ENCODE measurements around the gene CAMK2N2. TPM values are rescaled to one million over a fixed set of nuclear protein-coding genes. Genes with fewer than 3 reads are reported as not detected.

The CAMK2N2 gene
- total and polyA plus RNA-seq, 7 experiments from 2014 or later = not detected

DNA sequence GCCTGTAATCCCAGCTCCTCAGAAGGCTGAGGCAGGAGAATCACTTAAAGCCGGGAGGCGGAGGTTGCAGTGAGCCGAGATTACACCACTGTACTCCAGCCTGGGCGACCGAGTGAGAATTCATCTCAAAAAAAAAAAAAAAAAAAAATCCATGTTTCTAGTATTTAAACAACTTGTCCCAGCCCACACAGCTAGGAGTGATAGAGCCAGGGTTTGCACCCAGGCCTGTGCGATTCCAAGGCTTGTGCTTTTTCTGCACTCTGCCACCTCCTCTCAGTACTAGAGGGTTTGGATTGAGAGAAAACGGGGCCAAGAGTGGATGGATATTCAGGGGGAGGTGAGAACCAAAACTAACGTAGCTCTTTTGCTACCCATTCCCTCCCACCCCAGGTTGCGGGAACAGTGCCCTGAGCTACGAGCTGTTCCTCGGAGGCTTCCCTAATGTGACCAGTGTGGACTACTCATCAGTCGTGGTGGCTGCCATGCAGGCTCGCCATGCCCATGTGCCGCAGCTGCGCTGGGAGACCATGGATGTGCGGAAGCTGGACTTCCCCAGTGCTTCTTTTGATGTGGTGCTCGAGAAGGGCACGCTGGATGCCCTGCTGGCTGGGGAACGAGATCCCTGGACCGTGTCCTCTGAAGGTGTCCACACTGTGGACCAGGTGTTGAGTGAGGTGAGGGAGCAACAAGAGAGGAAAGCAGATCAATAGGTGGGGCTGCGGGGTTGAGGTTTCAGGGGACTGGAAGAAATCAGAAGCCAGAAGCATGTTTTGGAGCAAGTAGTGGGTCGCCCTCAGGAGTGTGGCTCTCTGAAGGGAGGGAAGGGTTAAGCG is 4.1 kb downstream of the CAMK2N2 start:
- intact Hi-C loops (cut with micrococcal nuclease) = no loop called here
- Mint-ChIP-seq H3K27ac (no peak overlapping the region), H3K4me1 (peaks cover 15 to 21% (median 17%) of the 10 kb centered on the region in 7 donors), H3K27me3 (peaks cover 11 to 28% (median 17%) of the 10 kb centered on the region in 5 donors), H3K36me3 (peaks cover 0 to 15% (median 5%) of the 10 kb centered on the region in 5 donors), H3K9me3 (peaks cover 0 to 4% (median 0%) of the 10 kb centered on the region in 11 donors), H3K4me3 (no peak overlapping the region)
- POLR2A ChIA-PET = no interaction called here
- ATAC-seq (no peak), DNase-seq (no peak)
- Histone ChIP-seq H3K9me3 (ENCODE audit: control insufficient read depth in 2 of 3, low read length in 3 of 3) (no peaks in the 10 kb centered on the region), H3K36me3 (ENCODE audit: control insufficient read depth in 2 of 3, insufficient read depth in 3 of 3, low read length in 3 of 3) (no peaks in the 10 kb centered on the region), H3K27me3 (ENCODE audit: control insufficient read depth in 2 of 2, insufficient read depth in 2 of 2, low read length in 2 of 2) (peaks cover 0 to 4% of the 10 kb centered on the region in 2 donors), H3K4me3 (ENCODE audit: low read length) (no peak overlapping the region), H3K4me1 (ENCODE audit: control insufficient read depth in 2 of 2, insufficient read depth in 2 of 2, low read length in 2 of 2) (peaks cover 11 to 14% of the 10 kb centered on the region in 2 donors), H3K27ac (ENCODE audit: low read depth, low read length) (no peak overlapping the region)
- CTCF ChIA-PET = no interaction called here

- no peaks in the 10 kb centered on the region for H3K9me3 Mint-ChIP-seq
- H3K36me3 ChIP-seq (ENCODE audit: control insufficient read depth in 2 of 3, insufficient read depth in 3 of 3, low read length in 3 of 3) = no peaks in the 10 kb centered on the region
- CTCF ChIA-PET = interaction anchor here (1.0 to 1.2 kb wide), 2 partner anchors 28 to 357 kb away, joined by 3 to 4 read pairs; no protein-coding TSS in a partner anchor
- H3K27me3 Mint-ChIP-seq = peaks cover 3 to 18% (median 8%) of the 10 kb centered on the region in 5 donors
- ATAC-seq (no peak), DNase-seq (no peak)
- no peak overlapping the region for H3K27ac ChIP-seq (ENCODE audit: low read depth, low read length)
- H3K4me3 Mint-ChIP-seq = no peak overlapping the region
- no peak overlapping the region for H3K27ac Mint-ChIP-seq
- H3K4me1 ChIP-seq (ENCODE audit: control insufficient read depth in 2 of 2, insufficient read depth in 2 of 2, low read length in 2 of 2) = peaks cover 3 to 4% of the 10 kb centered on the region in 2 donors
- no peak overlapping the region for H3K4me3 ChIP-seq (ENCODE audit: low read length)
- peaks cover 0 to 12% (median 0%) of the 10 kb centered on the region in 5 donors for H3K36me3 Mint-ChIP-seq
- H3K4me1 Mint-ChIP-seq = peaks cover 7 to 13% (median 9%) of the 10 kb centered on the region in 7 donors
- POLR2A ChIA-PET = no interaction called here
- no peaks in the 10 kb centered on the region for H3K9me3 ChIP-seq (ENCODE audit: control insufficient read depth in 2 of 3, low read length in 3 of 3)
- H3K27me3 ChIP-seq (ENCODE audit: control insufficient read depth in 2 of 2, insufficient read depth in 2 of 2, low read length in 2 of 2) = no peaks in the 10 kb centered on the region
- intact Hi-C loops (cut with micrococcal nuclease) = no loop called here
These were observed 5.9 kb downstream of the CAMK2N2 start for GRCh38 chr3:184255291-184256039.

DNA sequence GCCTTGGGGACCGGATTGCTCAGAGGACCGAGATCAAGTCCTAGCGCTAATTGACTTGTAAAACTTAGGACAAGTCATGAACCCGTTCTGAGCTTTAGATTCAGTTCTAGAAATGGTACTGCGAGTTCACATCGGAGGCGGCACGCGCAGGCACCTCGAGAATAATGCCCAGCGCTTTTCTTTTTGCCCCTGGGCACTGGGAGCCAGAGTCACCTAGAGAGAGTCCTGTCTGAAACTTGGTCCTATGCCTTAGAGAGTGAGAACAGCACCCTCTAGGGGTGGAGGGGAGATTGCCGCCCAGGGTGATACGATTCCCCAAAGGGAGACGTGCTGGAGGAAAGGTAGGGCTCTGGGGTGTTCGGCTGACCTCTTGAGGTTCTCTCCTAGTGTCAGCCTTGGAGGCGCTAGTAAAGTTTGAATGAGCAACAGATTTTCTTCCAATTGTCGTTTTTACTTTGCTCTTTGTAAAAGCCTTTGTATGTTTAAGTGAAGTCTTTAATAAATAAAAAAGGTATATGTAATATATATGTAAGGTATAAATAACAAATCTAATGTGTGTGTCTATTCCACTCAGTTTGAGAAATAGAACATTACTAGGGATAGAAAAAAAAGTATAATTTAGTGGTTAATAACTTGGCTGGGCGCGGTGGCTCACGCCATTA is 11.1 kb downstream of the CAMK2N2 start:
- CTCF ChIA-PET = interaction anchor here (0.6 to 4.9 kb wide), 7 partner anchors 10 to 355 kb away, joined by 3 to 40 read pairs (median 4); partner anchors contain the start of gene CAMK2N2

GRCh38 chr3:184249412-184250166 is 11.8 kb downstream of the CAMK2N2 start, which contains the start of gene EEF1AKMT4:
Gene EEF1AKMT4 (plus strand): TSS chr3:184249672. CDS start chr3:184249695, 23 bp downstream.
- Histone ChIP-seq H3K27ac (ENCODE audit: low read depth, low read length) (peak within 1 kb of the TSS; percentile 78), H3K4me1 (ENCODE audit: control insufficient read depth in 2 of 2, insufficient read depth in 2 of 2, low read length in 2 of 2) (peaks cover 5 to 12% of the 10 kb centered on the region in 2 donors), H3K9me3 (ENCODE audit: control insufficient read depth in 2 of 3, low read length in 3 of 3) (no peaks in the 10 kb centered on the region), H3K4me3 (ENCODE audit: low read length) (peak within 1 kb of the TSS; percentile 100), H3K36me3 (ENCODE audit: control insufficient read depth in 2 of 3, insufficient read depth in 3 of 3, low read length in 3 of 3) (peaks cover 0 to 24% (median 6%) of the 10 kb centered on the region in 3 experiments), H3K27me3 (ENCODE audit: control insufficient read depth in 2 of 2, insufficient read depth in 2 of 2, low read length in 2 of 2) (no peaks in the 10 kb centered on the region)
- ATAC-seq (peak; percentile 93), DNase-seq (peak; percentile 86 to 96 (median 93))
- peaks cover 0 to 4% (median 0%) of the 10 kb centered on the region in 11 donors for H3K9me3 Mint-ChIP-seq
- POLR2A ChIA-PET = interaction anchor here (0.6 to 1.2 kb wide), 6 partner anchors 13 to 232 kb away, joined by 3 to 4 read pairs (median 3); partner anchors contain the start of genes ABCC5, AP2M1 and EIF2B5
- H3K27me3 Mint-ChIP-seq = no peaks in the 10 kb centered on the region
- peak within 1 kb of the TSS; percentile 94 to 98 (median 96) for H3K27ac Mint-ChIP-seq
- CTCF ChIA-PET = interaction anchor here (0.9 to 4.9 kb wide), 6 partner anchors 9 to 354 kb away, joined by 4 to 40 read pairs (median 5); partner anchors contain the start of gene CAMK2N2
- H3K4me3 Mint-ChIP-seq = peak within 1 kb of the TSS; percentile 86 to 100 (median 96)
- peaks cover 5 to 27% (median 16%) of the 10 kb centered on the region in 7 donors for H3K4me1 Mint-ChIP-seq
- peaks cover 0 to 17% (median 9%) of the 10 kb centered on the region in 5 donors for H3K36me3 Mint-ChIP-seq
- intact Hi-C loops (cut with micrococcal nuclease) = loop anchor here (1.0 to 5.0 kb wide), 23 partner anchors 9 to 1151 kb away; partner anchors contain the start of genes ABCF3 (in 2 of the 2), AP2M1 (in 2 of the 2), EIF2B5 (in 2 of the 2) and PARL (in 2 of the 2)

More for the DNA sequence above, 11.1 kb downstream of the CAMK2N2 start:
- Histone ChIP-seq H3K27me3 (ENCODE audit: control insufficient read depth in 2 of 2, insufficient read depth in 2 of 2, low read length in 2 of 2) (no peaks in the 10 kb centered on the region), H3K9me3 (ENCODE audit: control insufficient read depth in 2 of 3, low read length in 3 of 3) (no peaks in the 10 kb centered on the region), H3K27ac (ENCODE audit: low read depth, low read length) (peak overlapping the region; percentile 78), H3K4me1 (ENCODE audit: control insufficient read depth in 2 of 2, insufficient read depth in 2 of 2, low read length in 2 of 2) (peaks cover 5 to 12% of the 10 kb centered on the region in 2 donors), H3K4me3 (ENCODE audit: low read length) (peak overlapping the region; percentile 100), H3K36me3 (ENCODE audit: control insufficient read depth in 2 of 3, insufficient read depth in 3 of 3, low read length in 3 of 3) (peaks cover 0 to 17% (median 0%) of the 10 kb centered on the region in 3 experiments)
- DNase-seq (peak; percentile 70 to 87 (median 83)), ATAC-seq (peak; percentile 77)
- peaks cover 5 to 22% (median 16%) of the 10 kb centered on the region in 7 donors for H3K4me1 Mint-ChIP-seq
- H3K4me3 Mint-ChIP-seq = peak overlapping the region; percentile 86 to 100 (median 96)
- intact Hi-C loops (cut with micrococcal nuclease) = loop anchor here (1.0 to 5.0 kb wide), 9 partner anchors 10 to 562 kb away; partner anchors contain the start of genes ABCC5 (in 1 of the 2), CAMK2N2 (in 1 of the 2) and VPS8 (in 1 of the 2)
- H3K27me3 Mint-ChIP-seq = no peaks in the 10 kb centered on the region
- peaks cover 0 to 4% (median 0%) of the 10 kb centered on the region in 11 donors for H3K9me3 Mint-ChIP-seq
- peaks cover 0 to 11% (median 5%) of the 10 kb centered on the region in 5 donors for H3K36me3 Mint-ChIP-seq
- POLR2A ChIA-PET = interaction anchor here (0.6 to 1.2 kb wide), 6 partner anchors 13 to 233 kb away, joined by 3 to 4 read pairs (median 3); partner anchors contain the start of genes ABCC5, AP2M1 and EIF2B5
- peak overlapping the region in 8 of 9 donors; percentile 69 to 98 (median 96) for H3K27ac Mint-ChIP-seq
